RWPE2 (cell line): ENCODE measurements around the gene PTPRK.

Source experiments
- ATAC-seq: fragments of 200-7000 bp; cut with Tn5 transposase; 3 replicates; pipeline ENCODE4 v1.9.1; 2021; ENCODE audit warnings: low read depth
- DNase-seq: peaks from one replicate; pipeline ENCODE4 v3.0.0-alpha.2; 2020; ENCODE audit warnings: low spot score
- H3K27ac ChIP-seq: fragments of 450-650 bp; 2 replicates; pipeline ENCODE4 v1.5.1; 2017; ENCODE audit warnings: mild to moderate bottlenecking; ENCODE audit not compliant: poor library complexity, severe bottlenecking
- H3K27me3 ChIP-seq: fragments of 250-450 bp; sonication (Bioruptor Pico); 2 replicates; pipeline ENCODE4 v1.5.1; 2021; ENCODE audit warnings: mild to moderate bottlenecking, moderate library complexity; ENCODE audit not compliant: insufficient read depth, poor library complexity, severe bottlenecking
- H3K36me3 ChIP-seq: fragments of 250-450 bp; sonication (Bioruptor Pico); 2 replicates; pipeline ENCODE4 v1.5.1; 2020; ENCODE audit warnings: low read depth, mild to moderate bottlenecking, moderate library complexity
- H3K4me1 ChIP-seq: fragments of 250-450 bp; sonication (Bioruptor Pico); 2 replicates; pipeline ENCODE4 v1.5.1; 2021; ENCODE audit warnings: mild to moderate bottlenecking, moderate library complexity; ENCODE audit not compliant: insufficient read depth, poor library complexity, severe bottlenecking
- H3K4me3 ChIP-seq: fragments of 250-450 bp; sonication (Bioruptor Pico); 2 replicates; pipeline ENCODE4 v1.5.1; 2021; ENCODE audit warnings: mild to moderate bottlenecking, moderate library complexity; ENCODE audit not compliant: severe bottlenecking
- H3K9me3 ChIP-seq: fragments of 250-450 bp; sonication (Bioruptor Pico); 2 replicates; pipeline ENCODE4 v1.5.1; 2021; ENCODE audit warnings: mild to moderate bottlenecking, moderate library complexity; ENCODE audit not compliant: severe bottlenecking
- CTCF ChIP-seq: fragments of 450-650 bp; IDR thresholded peaks from one replicate; pipeline ENCODE4 v1.5.1; 2017; ENCODE audit warnings: mild to moderate bottlenecking, moderate library complexity; ENCODE audit not compliant: poor library complexity, severe bottlenecking

PTPRK gene

GRCh38 chr6:128266946-128267345 is 253.5 kb downstream of the PTPRK start:
- ATAC-seq = no peak
- peaks cover 3% of the 10 kb centered on the region for H3K36me3 ChIP-seq
- no peak for TF ChIP-seq CTCF
- no peak overlapping the region for H3K27ac ChIP-seq
- no peak overlapping the region for H3K4me3 ChIP-seq
- H3K4me1 ChIP-seq = peaks cover 11% of the 10 kb centered on the region
- H3K27me3 ChIP-seq = no peaks in the 10 kb centered on the region
- no peaks in the 10 kb centered on the region for H3K9me3 ChIP-seq
- DNase-seq = no peak

GRCh38 chr6:128265706-128266105 is 254.7 kb downstream of the PTPRK start:
- Histone ChIP-seq H3K4me3 (no peak overlapping the region), H3K36me3 (peaks cover 3% of the 10 kb centered on the region), H3K9me3 (no peaks in the 10 kb centered on the region), H3K27ac (no peak overlapping the region), H3K4me1 (peaks cover 13% of the 10 kb centered on the region), H3K27me3 (no peaks in the 10 kb centered on the region)
- ATAC-seq (no peak), DNase-seq (no peak)
- no peak for TF ChIP-seq CTCF

GRCh38 chr6:128259730-128260685 is 260.4 kb downstream of the PTPRK start:
- Histone ChIP-seq H3K9me3 (no peaks in the 10 kb centered on the region), H3K27me3 (no peaks in the 10 kb centered on the region), H3K27ac (no peak overlapping the region), H3K36me3 (no peaks in the 10 kb centered on the region; the same call in none of the 2 replicates), H3K4me1 (peaks cover 2% of the 10 kb centered on the region), H3K4me3 (no peak overlapping the region)
- no peak for TF ChIP-seq CTCF
- ATAC-seq = no peak
- DNase-seq = no peak

- Histone ChIP-seq H3K4me1 (peaks cover 2% of the 10 kb centered on the region), H3K27ac (no peak overlapping the region), H3K4me3 (no peak overlapping the region), H3K27me3 (no peaks in the 10 kb centered on the region), H3K36me3 (no peaks in the 10 kb centered on the region; the same call in none of the 2 replicates), H3K9me3 (no peaks in the 10 kb centered on the region)
- no peak for TF ChIP-seq CTCF
- DNase-seq = no peak
- no peak for ATAC-seq
These were observed 261.2 kb downstream of the PTPRK start for GRCh38 chr6:128259029-128259724.

- TF ChIP-seq CTCF = no peak
- DNase-seq (no peak), ATAC-seq (no peak)
- Histone ChIP-seq H3K4me1 (no peaks in the 10 kb centered on the region), H3K4me3 (no peak overlapping the region), H3K27ac (no peak overlapping the region), H3K27me3 (no peaks in the 10 kb centered on the region), H3K9me3 (no peaks in the 10 kb centered on the region), H3K36me3 (no peaks in the 10 kb centered on the region; the same call in 1 of the 2 replicates)
These were observed 264.3 kb downstream of the PTPRK start for GRCh38 chr6:128256095-128256494.
